H1 (cell line): ENCODE results near the gene TEAD1. TPM values are rescaled to one million over a fixed set of nuclear protein-coding genes. Genes with fewer than 3 reads are reported as not detected.

Experiments
- SIRT6 ChIP-seq: IDR thresholded peaks from one replicate; pipeline ENCODE4 v1.7.1; 2012; ENCODE audit warnings: low read length, inconsistent platforms
- polyA plus RNA-seq, 7 experiments: library from polyadenylated mRNA; depleted of rRNA in 3 of 7; stranded (reverse) in 5 of 7; unstranded in 2 of 7; fragments of >200 nt in 5 of 7; fragments of 200-250 nt in 2 of 7; gene quantifications; 1 replicate in 5 of 7; 2 replicates in 1 of 7; 4 replicates in 1 of 7; pipeline versions ENCODE4 v1.2.1 to v1.2.3, GENCODE V29; 2011 to 2013; ENCODE audit warnings: missing spikeins in 2 of 7, mixed read lengths in 2 of 7
- total RNA-seq: library from RNA; stranded (reverse); fragmentation: NEBNext Ultra II Directional; extraction: Animal tissue kit (Norgen Biotek cat#: 25700); gene quantifications from 2 replicates; pipeline ENCODE4 v1.2.1, GENCODE V29; 2021

TEAD1 gene
- total and polyA plus RNA-seq, 2 of the 8 experiments (the other 6 are each of a cell fraction or from before 2014, with no cell fraction given), result 15.6 to 67.4 TPM

- TF ChIP-seq SIRT6, result no peak
Measured at GRCh38 chr11:12695873-12696272, 21.7 kb downstream of the TEAD1 start (continued).
